Activated T-cell treated with anti-CD3 and anti-CD28 coated beads, Interleukin-2, amount 50 U/mL, for 24 hours (primary cell): ENCODE results near the gene SLC18A3.

ENCODE experiments used
- DNase-seq: peaks from one replicate; pipeline ENCODE4 v3.0.0-alpha.2; 2020
- H3K27ac Mint-ChIP-seq: 2 replicates; pipeline ENCODE4 v1.8.0; 2020; ENCODE audit warnings: mild to moderate bottlenecking, mixed read lengths
- H3K27me3 Mint-ChIP-seq: 2 replicates; pipeline ENCODE4 v1.8.0; 2020; ENCODE audit warnings: mixed read lengths
- H3K36me3 Mint-ChIP-seq: 2 replicates; pipeline ENCODE4 v1.8.0; 2020; ENCODE audit warnings: low read depth, mixed read lengths
- H3K4me1 Mint-ChIP-seq: 2 replicates; pipeline ENCODE4 v1.8.0; 2020; ENCODE audit warnings: low read depth, mixed read lengths
- H3K4me3 Mint-ChIP-seq: 2 replicates; pipeline ENCODE4 v1.8.0; 2020; ENCODE audit warnings: mild to moderate bottlenecking, moderate library complexity, mixed read lengths
- H3K9me3 Mint-ChIP-seq: 2 replicates; pipeline ENCODE4 v1.8.0; 2020; ENCODE audit warnings: mixed read lengths

The SLC18A3 gene

DNA sequence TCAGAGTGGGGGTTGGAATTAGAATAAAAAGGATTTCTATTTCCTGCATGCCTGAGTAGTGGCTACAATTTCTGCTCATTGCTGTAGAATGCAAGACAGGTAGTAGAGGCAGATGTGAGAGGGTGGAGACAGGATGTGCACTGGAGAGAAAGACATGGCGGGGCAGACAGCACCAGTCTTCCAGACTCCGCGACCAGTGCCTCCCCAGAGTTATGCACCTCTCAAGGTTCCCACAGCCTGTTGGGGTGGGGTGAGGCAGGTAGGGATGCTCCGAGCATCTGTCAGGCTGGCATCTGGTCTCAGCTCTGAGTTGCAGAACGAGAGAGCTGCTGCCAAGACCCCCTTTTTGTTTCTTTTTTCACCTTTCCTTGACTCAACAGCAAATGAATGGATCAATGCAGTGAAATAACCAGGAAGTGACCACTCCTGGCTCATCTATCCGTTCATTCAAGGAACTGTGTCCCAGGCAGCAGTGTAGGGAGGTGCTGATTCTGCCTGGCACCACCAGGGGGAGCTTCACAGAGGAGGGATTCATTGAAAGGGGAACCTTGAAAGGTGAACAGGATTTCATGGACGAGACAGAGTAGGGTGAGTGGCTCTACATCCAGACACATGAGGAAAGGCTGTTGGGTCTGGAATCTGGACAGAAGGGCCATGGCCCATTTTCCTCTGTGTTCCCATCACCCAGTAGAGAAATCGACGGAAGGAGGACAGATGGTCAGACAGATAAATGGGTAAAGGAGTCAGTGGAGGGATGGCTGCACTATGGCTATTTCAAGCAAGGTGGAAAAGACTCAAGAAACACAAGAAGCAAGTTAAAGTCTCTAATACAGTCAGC, 17.2 kb upstream of the SLC18A3 start:
- H3K9me3 Mint-ChIP-seq, result peaks cover 5% of the 10 kb centered on the region

DNA sequence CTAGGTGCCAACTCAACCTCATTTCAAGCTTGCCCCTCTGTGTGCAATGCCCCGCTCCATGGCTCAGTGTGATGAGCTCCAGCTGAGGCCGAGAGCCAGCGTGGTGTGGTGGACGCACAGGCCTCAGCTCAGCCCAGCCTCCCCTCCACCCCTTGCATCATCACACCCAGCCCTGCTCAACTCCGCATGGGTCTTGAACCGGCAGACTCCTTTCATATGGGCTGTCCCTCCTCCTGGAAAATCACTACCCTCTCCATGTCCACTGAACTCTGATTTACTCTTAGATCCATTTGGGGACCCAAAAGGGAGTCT, 16.6 kb upstream of the SLC18A3 start:
- peaks cover 1% of the 10 kb centered on the region for H3K4me1 Mint-ChIP-seq
- no peaks in the 10 kb centered on the region for H3K36me3 Mint-ChIP-seq
- H3K27ac Mint-ChIP-seq, result no peak overlapping the region
- H3K27me3 Mint-ChIP-seq, result peaks cover 40% of the 10 kb centered on the region
- H3K4me3 Mint-ChIP-seq, result no peak overlapping the region
- no peak for DNase-seq
- peaks cover 5% of the 10 kb centered on the region for H3K9me3 Mint-ChIP-seq

More for the DNA sequence above, 17.2 kb upstream of the SLC18A3 start:
- no peak overlapping the region for H3K27ac Mint-ChIP-seq
- peaks cover 43% of the 10 kb centered on the region for H3K27me3 Mint-ChIP-seq
- no peaks in the 10 kb centered on the region for H3K36me3 Mint-ChIP-seq
- DNase-seq, result peak; percentile 62
- no peak overlapping the region for H3K4me3 Mint-ChIP-seq
- H3K4me1 Mint-ChIP-seq, result peaks cover 1% of the 10 kb centered on the region

GRCh38 chr10:49593998-49594397, 16.1 kb upstream of the SLC18A3 start:
- Mint-ChIP-seq H3K27ac (no peak overlapping the region), H3K9me3 (peaks cover 5% of the 10 kb centered on the region), H3K4me3 (no peak overlapping the region), H3K27me3 (peaks cover 40% of the 10 kb centered on the region), H3K36me3 (no peaks in the 10 kb centered on the region), H3K4me1 (peaks cover 1% of the 10 kb centered on the region)
- no peak for DNase-seq

DNA sequence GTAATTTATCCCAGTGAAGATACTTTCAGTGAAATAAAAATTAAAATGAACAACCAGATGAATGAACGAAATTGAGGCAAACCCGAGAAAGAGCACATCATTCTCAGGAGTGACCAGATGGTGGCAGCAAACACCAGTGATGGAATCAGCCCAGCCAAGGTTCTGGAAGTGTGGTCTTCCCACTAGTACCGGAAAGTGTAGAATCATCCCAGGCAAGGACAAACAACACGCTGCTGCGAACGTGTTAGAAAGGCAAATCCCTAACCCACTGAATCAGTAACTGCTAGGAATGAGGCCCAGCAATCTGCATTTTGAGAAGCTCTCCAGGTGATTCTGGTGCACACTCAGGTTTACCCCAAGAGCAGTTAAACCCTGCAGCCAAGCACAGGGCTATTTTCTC, 15.5 kb upstream of the SLC18A3 start:
- H3K4me1 Mint-ChIP-seq, result peaks cover 1% of the 10 kb centered on the region
- H3K27me3 Mint-ChIP-seq, result peaks cover 38% of the 10 kb centered on the region
- DNase-seq, result no peak
- peaks cover under 1% of the 10 kb centered on the region for H3K9me3 Mint-ChIP-seq
- H3K36me3 Mint-ChIP-seq, result no peaks in the 10 kb centered on the region
- no peak overlapping the region for H3K4me3 Mint-ChIP-seq
- H3K27ac Mint-ChIP-seq, result no peak overlapping the region

- peaks cover 35% of the 10 kb centered on the region for H3K27me3 Mint-ChIP-seq
- no peak for DNase-seq
- no peak overlapping the region for H3K4me3 Mint-ChIP-seq
- H3K36me3 Mint-ChIP-seq, result no peaks in the 10 kb centered on the region
- H3K9me3 Mint-ChIP-seq, result no peaks in the 10 kb centered on the region
- H3K27ac Mint-ChIP-seq, result no peak overlapping the region
- peaks cover 1% of the 10 kb centered on the region for H3K4me1 Mint-ChIP-seq
Observed at GRCh38 chr10:49595003-49595712, 15.0 kb upstream of the SLC18A3 start.

DNA sequence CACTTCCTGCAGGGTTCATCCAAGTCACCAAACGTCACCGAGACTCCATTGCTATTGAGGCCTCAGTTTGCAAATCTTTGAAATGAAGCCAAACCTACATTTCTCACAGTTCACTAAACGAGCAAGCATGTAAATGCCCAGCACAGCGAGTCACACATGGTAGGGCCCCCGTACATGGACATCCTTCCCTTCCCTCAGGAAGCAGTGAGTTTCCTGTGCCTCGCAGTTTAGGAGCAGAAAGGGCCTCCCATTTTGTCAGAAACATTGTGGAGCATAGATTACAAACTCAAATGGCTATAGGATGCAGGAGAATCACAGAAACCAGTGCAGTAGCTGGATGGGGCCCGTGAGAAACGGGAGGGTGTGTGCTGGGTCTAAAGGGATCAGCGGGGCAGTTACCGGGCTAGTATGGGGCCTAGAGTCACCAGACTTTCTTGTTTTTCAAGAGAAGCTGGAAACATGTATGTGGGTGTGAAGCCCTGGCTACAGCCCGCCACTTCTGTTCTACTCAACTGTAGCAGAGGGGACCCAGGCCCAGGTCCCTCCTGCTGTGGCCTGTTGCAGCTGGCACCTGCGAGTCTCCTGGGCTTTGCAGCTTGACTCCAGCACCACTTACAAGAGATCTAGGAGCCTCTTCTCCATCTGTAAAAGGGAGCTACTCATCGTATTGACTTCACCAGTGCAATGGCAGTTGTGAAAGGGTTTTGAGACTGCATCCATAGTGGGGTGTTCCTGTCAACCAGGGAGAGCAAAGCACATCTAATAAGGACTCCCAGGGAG, 14.2 kb upstream of the SLC18A3 start:
- no peak overlapping the region for H3K4me3 Mint-ChIP-seq
- no peaks in the 10 kb centered on the region for H3K9me3 Mint-ChIP-seq
- no peak overlapping the region for H3K27ac Mint-ChIP-seq
- H3K27me3 Mint-ChIP-seq, result peaks cover 39% of the 10 kb centered on the region
- peaks cover 1% of the 10 kb centered on the region for H3K4me1 Mint-ChIP-seq
- DNase-seq, result no peak
- no peaks in the 10 kb centered on the region for H3K36me3 Mint-ChIP-seq

GRCh38 chr10:49596493-49596809, 13.7 kb upstream of the SLC18A3 start:
- Mint-ChIP-seq H3K4me1 (peaks cover 1% of the 10 kb centered on the region), H3K27me3 (peaks cover 39% of the 10 kb centered on the region), H3K36me3 (no peaks in the 10 kb centered on the region), H3K4me3 (no peak overlapping the region), H3K27ac (no peak overlapping the region), H3K9me3 (no peaks in the 10 kb centered on the region)
- no peak for DNase-seq

GRCh38 chr10:49596836-49597235, 13.3 kb upstream of the SLC18A3 start:
- no peak for DNase-seq
- Mint-ChIP-seq H3K9me3 (no peaks in the 10 kb centered on the region), H3K27me3 (peaks cover 39% of the 10 kb centered on the region), H3K4me3 (no peak overlapping the region), H3K36me3 (no peaks in the 10 kb centered on the region), H3K4me1 (peaks cover 1% of the 10 kb centered on the region), H3K27ac (no peak overlapping the region)

DNA sequence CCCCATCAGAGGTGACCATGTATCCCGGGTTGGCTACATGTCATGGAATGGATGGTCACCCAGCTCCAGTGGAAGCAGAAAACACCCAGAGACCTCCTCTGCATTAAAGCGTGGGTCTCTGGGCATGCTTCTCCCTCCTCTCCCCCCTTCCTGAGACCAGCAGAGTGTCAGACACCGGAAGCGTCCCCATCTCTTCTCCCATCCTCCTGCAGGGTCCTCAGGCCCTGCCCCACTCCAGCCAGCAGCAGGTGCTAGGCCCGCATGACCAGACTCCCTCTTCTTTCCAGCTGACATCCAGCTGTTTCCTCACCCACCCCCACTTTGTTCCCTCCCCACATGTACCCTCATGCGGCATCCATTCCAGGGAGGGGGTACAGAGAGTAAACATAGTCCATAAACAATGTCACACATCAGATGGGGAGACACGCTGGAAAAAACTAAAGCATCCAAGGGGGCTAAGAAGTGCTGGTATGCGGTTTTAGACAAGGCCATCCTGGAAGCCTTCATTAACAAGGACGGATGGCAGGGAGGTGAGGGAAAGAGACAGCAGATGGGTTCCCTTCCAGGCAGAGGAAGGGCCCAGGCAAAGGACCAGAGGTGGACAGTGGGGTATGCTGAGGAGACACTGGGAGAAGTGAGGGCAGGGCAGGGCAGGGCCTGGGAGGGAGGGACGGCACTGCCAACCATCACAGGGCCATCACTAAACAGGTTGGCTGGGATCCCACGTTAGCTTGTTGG, 12.5 kb upstream of the SLC18A3 start:
- Mint-ChIP-seq H3K27me3 (peaks cover 42% of the 10 kb centered on the region), H3K36me3 (no peaks in the 10 kb centered on the region), H3K4me3 (no peak overlapping the region), H3K4me1 (peaks cover 1% of the 10 kb centered on the region), H3K9me3 (no peaks in the 10 kb centered on the region), H3K27ac (no peak overlapping the region)
- DNase-seq, result no peak

DNA sequence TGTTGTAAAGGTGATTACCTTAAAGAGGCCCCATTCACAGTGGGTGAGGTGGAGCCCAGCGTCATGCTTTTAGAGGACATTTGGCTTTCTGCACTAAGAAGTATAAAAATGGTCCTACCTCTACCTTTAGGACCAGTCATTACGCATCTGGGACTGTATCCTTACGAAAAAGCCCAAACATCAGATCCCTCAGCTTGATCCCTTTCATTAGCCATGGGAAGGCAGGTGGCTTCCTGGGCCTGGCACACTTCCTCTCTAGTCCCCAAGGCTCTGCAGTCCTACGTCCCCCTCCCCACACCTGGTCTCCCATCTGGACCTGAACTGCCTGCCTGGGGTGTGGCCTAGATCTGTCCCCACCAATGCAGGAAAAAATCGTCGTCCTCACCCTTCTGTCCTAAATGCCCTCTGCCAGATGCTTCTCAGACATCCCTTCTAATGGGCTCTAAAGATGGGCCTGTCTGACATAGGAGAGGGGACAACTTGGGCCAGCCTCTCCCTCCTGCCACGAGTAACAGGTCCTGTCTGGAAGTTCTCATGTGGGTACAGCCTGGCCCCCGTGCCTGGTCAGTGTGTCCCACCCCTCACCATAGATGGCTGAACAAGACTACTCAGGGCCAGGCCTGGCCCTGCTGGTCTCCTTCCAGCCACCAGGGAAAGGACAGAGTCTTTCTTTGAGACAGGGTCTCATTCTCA, 11.8 kb upstream of the SLC18A3 start:
- H3K36me3 Mint-ChIP-seq, result no peaks in the 10 kb centered on the region
- no peak for DNase-seq
- no peak overlapping the region for H3K27ac Mint-ChIP-seq
- H3K4me1 Mint-ChIP-seq, result no peaks in the 10 kb centered on the region
- H3K27me3 Mint-ChIP-seq, result peaks cover 42% of the 10 kb centered on the region
- H3K4me3 Mint-ChIP-seq, result no peak overlapping the region
- no peaks in the 10 kb centered on the region for H3K9me3 Mint-ChIP-seq

DNA sequence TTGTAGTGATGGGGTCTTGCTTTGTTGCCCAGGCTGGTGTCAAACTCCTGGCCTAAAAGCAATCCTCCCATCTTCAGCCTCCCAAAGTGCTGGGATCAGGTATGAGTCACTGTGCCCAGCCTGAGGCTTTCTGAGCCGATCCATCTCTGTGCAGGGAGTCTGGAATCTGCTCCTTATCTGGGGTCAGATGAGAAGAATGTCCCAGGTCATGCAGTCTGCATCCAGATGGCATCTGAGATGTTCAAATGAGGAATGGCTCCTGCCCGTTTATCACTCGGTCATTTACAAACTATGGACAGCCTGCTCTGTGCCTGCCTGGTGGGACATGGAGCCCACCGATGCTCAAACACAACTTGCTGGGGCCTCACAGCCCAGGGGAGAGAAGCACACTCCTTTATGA, 11.1 kb upstream of the SLC18A3 start:
- H3K4me1 Mint-ChIP-seq, result no peaks in the 10 kb centered on the region
- no peak for DNase-seq

GRCh38 chr10:49599546-49599945, 10.6 kb upstream of the SLC18A3 start:
- no peak for DNase-seq
- Mint-ChIP-seq H3K27ac (no peak overlapping the region), H3K4me3 (no peak overlapping the region), H3K27me3 (peaks cover 45% of the 10 kb centered on the region), H3K9me3 (no peaks in the 10 kb centered on the region), H3K36me3 (no peaks in the 10 kb centered on the region), H3K4me1 (no peaks in the 10 kb centered on the region)

More for the DNA sequence above, 11.1 kb upstream of the SLC18A3 start:
- Mint-ChIP-seq H3K36me3 (no peaks in the 10 kb centered on the region), H3K4me3 (no peak overlapping the region), H3K27me3 (peaks cover 42% of the 10 kb centered on the region), H3K9me3 (no peaks in the 10 kb centered on the region), H3K27ac (no peak overlapping the region)

- Mint-ChIP-seq H3K4me3 (no peak overlapping the region), H3K36me3 (no peaks in the 10 kb centered on the region), H3K27me3 (peaks cover 48% of the 10 kb centered on the region)
Observed at GRCh38 chr10:49600046-49600445, 10.1 kb upstream of the SLC18A3 start.

More at GRCh38 chr10:49600046-49600445, 10.1 kb upstream of the SLC18A3 start:
- Mint-ChIP-seq H3K9me3 (no peaks in the 10 kb centered on the region), H3K4me1 (no peaks in the 10 kb centered on the region), H3K27ac (no peak overlapping the region)
- no peak for DNase-seq
